ENCODE results near the gene PRADC1. TPM values are rescaled to one million over a fixed set of nuclear protein-coding genes. Genes with fewer than 3 reads are reported as not detected.

PRADC1 gene
- polyA plus RNA-seq, 1 donor, result 33.0 TPM

- DNase-seq, result peak; percentile 92
Observed at GRCh38 chr2:73233932-73234832, 1.1 kb upstream of the PRADC1 start, which contains the start of gene CCT7. Gene CCT7 (plus strand): TSS chr2:73234308. CDS start chr2:73234379, 71 bp downstream.

- no peak for DNase-seq
Observed at GRCh38 chr2:73232403-73233153, 461 bp downstream of the PRADC1 start.

GRCh38 chr2:73228631-73229030, 4.4 kb downstream of the PRADC1 start:
- DNase-seq, result no peak

GRCh38 chr2:73227086-73227485, 6.0 kb downstream of the PRADC1 start:
- no peak for DNase-seq

GRCh38 chr2:73225513-73226360, 7.3 kb downstream of the PRADC1 start:
- DNase-seq, result no peak

- DNase-seq, result no peak
Observed at GRCh38 chr2:73223821-73224220, 9.2 kb downstream of the PRADC1 start.

- no peak for DNase-seq
Observed at GRCh38 chr2:73218298-73218697, 14.7 kb downstream of the PRADC1 start.

- DNase-seq, result no peak
Observed at GRCh38 chr2:73217826-73218225, 15.2 kb downstream of the PRADC1 start.

GRCh38 chr2:73217160-73217559, 15.9 kb downstream of the PRADC1 start:
- DNase-seq, result no peak

GRCh38 chr2:73215254-73215653, 17.8 kb downstream of the PRADC1 start:
- DNase-seq, result no peak

- DNase-seq, result peak; percentile 82
Observed at GRCh38 chr2:73214120-73215035, 18.7 kb downstream of the PRADC1 start, which contains the start of gene SMYD5. Gene SMYD5 (plus strand): TSS chr2:73214245. CDS start chr2:73214267, 22 bp downstream.

GRCh38 chr2:73212448-73213176, 20.4 kb downstream of the PRADC1 start:
- peak; percentile 44 for DNase-seq

GRCh38 chr2:73212098-73212447, 21.0 kb downstream of the PRADC1 start:
- no peak for DNase-seq

GRCh38 chr2:73210696-73211095, 22.3 kb downstream of the PRADC1 start:
- no peak for DNase-seq

GRCh38 chr2:73210019-73210418, 23.0 kb downstream of the PRADC1 start:
- DNase-seq, result no peak

GRCh38 chr2:73208258-73208657, 24.8 kb downstream of the PRADC1 start:
- DNase-seq, result no peak

GRCh38 chr2:73205611-73206010, 27.4 kb downstream of the PRADC1 start:
- no peak for DNase-seq

- no peak for DNase-seq
Observed at GRCh38 chr2:73203055-73203681, 29.9 kb downstream of the PRADC1 start.

- no peak for DNase-seq
Observed at GRCh38 chr2:73202156-73203054, 30.6 kb downstream of the PRADC1 start, which contains the start of gene NOTO. Gene NOTO (plus strand): TSS chr2:73202574. CDS start chr2:73202667, 93 bp downstream.
